ENCODE results near the gene ZYG11B. TPM values are rescaled to one million over a fixed set of nuclear protein-coding genes. Genes with fewer than 3 reads are reported as not detected.

ZYG11B gene
- total and polyA plus RNA-seq, 2 of the 13 experiments (the other 11 are each of a cell fraction or from before 2014, with no cell fraction given) = 6.9 to 17.9 TPM

DNA sequence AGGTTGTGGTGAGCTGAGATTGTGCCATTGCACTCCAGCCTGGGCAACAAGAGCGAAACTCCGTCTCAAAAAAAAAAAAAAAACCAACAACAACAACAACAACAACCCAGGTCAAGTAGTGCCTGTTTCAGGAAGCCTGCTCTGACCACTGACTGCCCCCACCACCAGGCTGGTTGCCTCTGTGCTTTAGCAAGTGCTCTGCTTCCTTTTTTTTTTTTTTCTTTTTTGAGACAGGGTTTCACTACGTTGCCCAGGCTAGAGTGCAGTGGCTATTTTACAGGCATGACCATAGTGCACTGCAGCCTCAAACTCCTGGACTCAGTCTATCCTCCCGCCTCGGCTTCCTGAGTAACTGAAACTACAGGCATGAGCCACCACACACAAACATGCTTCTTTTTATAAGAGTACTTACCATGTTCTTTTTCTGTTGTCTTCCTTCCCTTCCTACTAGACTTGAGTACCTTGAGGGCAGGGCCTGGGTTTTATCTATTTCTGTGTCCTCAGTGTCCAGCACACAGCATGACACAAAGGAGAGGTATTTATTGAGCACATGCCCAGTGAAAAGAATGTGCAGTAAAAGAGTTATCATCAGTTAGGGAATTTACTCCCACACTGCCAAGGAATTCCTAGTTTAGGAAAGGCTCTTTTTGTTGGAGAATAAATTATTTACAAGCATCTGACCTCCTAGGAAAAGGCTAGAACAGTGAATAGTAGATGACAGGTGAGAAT lies 18.2 kb upstream of the ZYG11B start:
- no peak overlapping the region for H3K27ac ChIP-seq (ENCODE audit: extremely low read length, insufficient read depth, low read length)
- intact Hi-C loops (cut with micrococcal nuclease; ENCODE audit: unreplicated experiment) = loop anchor here (10.0 kb wide), 2 partner anchors 117 to 217 kb away; partner anchors contain the start of genes ECHDC2 and SCP2

DNA sequence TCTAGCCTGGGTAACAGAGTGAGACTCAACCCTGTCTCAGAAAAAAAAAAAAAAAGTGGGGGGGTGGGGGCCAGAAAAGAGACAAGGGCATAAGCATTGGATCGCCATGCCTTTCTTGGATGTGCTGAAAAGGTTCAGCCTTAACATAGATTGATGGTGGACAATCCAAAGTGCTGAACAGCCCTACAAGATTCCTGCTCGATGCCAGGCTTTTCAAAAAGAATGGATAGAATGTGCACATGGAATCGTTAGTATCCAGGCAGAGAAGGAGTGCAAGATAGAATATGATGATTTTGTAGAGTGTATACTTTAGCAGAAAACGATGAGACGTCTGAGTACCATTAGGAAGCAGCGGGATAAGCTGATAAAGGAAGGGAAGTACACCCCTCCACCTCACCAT lies 17.2 kb upstream of the ZYG11B start:
- ATAC-seq (no peak), FAIRE-seq (no peak), DNase-seq (ENCODE audit: low spot score) (no peak)
- H3K9ac ChIP-seq (ENCODE audit: insufficient read depth, low read depth, low read length) = no peak overlapping the region
- no peak overlapping the region for H2AFZ ChIP-seq (ENCODE audit: low read length)
- peaks cover 37% of the 10 kb centered on the region for H3K4me1 ChIP-seq (ENCODE audit: insufficient read depth, low read length)
- H3K9me3 ChIP-seq (ENCODE audit: low read length) = no peaks in the 10 kb centered on the region
- no peak overlapping the region for H3K27ac ChIP-seq (ENCODE audit: extremely low read length, insufficient read depth, low read length)
- BruUV-seq (replicated peaks) = no TSS peak
- no peak overlapping the region for H3K4me3 ChIP-seq (replicated peaks in 1 of 3; ENCODE audit: insufficient read depth in 1 of 3, low read depth in 2 of 3, low read length in 3 of 3)
- intact Hi-C loops (cut with micrococcal nuclease; ENCODE audit: unreplicated experiment) = loop anchor here (10.0 kb wide), 2 partner anchors 116 to 216 kb away; partner anchors contain the start of genes ECHDC2 and SCP2
- H3K27me3 ChIP-seq (ENCODE audit: control insufficient read depth in 1 of 2, insufficient read depth in 2 of 2, low read length in 2 of 2) = no peaks in the 10 kb centered on the region; a peak in 1 of 5 replicates
- WGBS (ENCODE audit: low lambda C conversion rate) = 24% methylated on average over 6 of the region's 6 CpGs
- in situ Hi-C loops (cut with HindIII; ENCODE audit: extremely low pct_ligation_motif_present, low pct_unique_long_range_greater_than_20kb) = loop anchor here (10.0 kb wide), 1 partner anchor 476 kb away; no protein-coding TSS in a partner anchor
- ChIA-PET POLR2A (no interaction called here), CTCF (ENCODE audit: low intra/inter-chr PET ratio, low total read pairs) (no interaction called here)
- no peaks in the 10 kb centered on the region for H3K36me3 ChIP-seq (replicated peaks in 1 of 2; ENCODE audit: control insufficient read depth in 1 of 2, insufficient read depth in 2 of 2, low read length in 2 of 2)
- H4K20me1 ChIP-seq (ENCODE audit: insufficient read depth, low read length) = no peaks in the 10 kb centered on the region
- no peak overlapping the region for H3K4me2 ChIP-seq (ENCODE audit: low read depth, low read length)
- H3K79me2 ChIP-seq (ENCODE audit: insufficient read depth, low read length) = no peaks in the 10 kb centered on the region
- TF ChIP-seq ATM (IDR thresholded peaks at IDR 0.05; ENCODE audit: borderline replicate concordance) (no peak), STAT5B (CRISPR knock-in tag; IDR thresholded peaks at IDR 0.05) (no peak), ZNF383 (CRISPR knock-in tag; IDR thresholded peaks at IDR 0.05; ENCODE audit: borderline replicate concordance) (no peak), HES4 (CRISPR knock-in tag; IDR thresholded peaks at IDR 0.05; ENCODE audit: borderline replicate concordance) (no peak), SMYD3 (CRISPR knock-in tag; IDR thresholded peaks at IDR 0.05) (no peak), FOSL2 (CRISPR knock-in tag; IDR thresholded peaks at IDR 0.05) (no peak), ZNF510 (CRISPR knock-in tag; IDR thresholded peaks at IDR 0.05; ENCODE audit: low read depth) (no peak), FOXK1 (CRISPR knock-in tag; IDR thresholded peaks at IDR 0.05; ENCODE audit: borderline replicate concordance, low read depth) (no peak)
- TF ChIP-seq, protein P1, sequence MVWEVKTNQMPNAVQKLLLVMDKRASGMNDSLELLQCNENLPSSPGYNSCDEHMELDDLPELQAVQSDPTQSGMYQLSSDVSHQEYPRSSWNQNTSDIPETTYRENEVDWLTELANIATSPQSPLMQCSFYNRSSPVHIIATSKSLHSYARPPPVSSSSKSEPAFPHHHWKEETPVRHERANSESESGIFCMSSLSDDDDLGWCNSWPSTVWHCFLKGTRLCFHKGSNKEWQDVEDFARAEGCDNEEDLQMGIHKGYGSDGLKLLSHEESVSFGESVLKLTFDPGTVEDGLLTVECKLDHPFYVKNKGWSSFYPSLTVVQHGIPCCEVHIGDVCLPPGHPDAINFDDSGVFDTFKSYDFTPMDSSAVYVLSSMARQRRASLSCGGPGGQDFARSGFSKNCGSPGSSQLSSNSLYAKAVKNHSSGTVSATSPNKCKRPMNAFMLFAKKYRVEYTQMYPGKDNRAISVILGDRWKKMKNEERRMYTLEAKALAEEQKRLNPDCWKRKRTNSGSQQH (CRISPR knock-in tag; IDR thresholded peaks at IDR 0.05; ENCODE audit: low read depth) = no peak

More for the DNA sequence above, 18.2 kb upstream of the ZYG11B start:
- H3K4me1 ChIP-seq (ENCODE audit: insufficient read depth, low read length) = peaks cover 36% of the 10 kb centered on the region
- H3K9me3 ChIP-seq (ENCODE audit: low read length) = no peaks in the 10 kb centered on the region
- no peak overlapping the region for H3K4me3 ChIP-seq (replicated peaks in 1 of 3; ENCODE audit: insufficient read depth in 1 of 3, low read depth in 2 of 3, low read length in 3 of 3)
- H3K4me2 ChIP-seq (ENCODE audit: low read depth, low read length) = no peak overlapping the region
- in situ Hi-C loops (cut with HindIII; ENCODE audit: extremely low pct_ligation_motif_present, low pct_unique_long_range_greater_than_20kb) = loop anchor here (10.0 kb wide), 1 partner anchor 477 kb away; no protein-coding TSS in a partner anchor
- ATAC-seq (peak; percentile 16; the same call in 1 of the 3 replicates), DNase-seq (ENCODE audit: low spot score) (peak; percentile 16), FAIRE-seq (no peak)
- H4K20me1 ChIP-seq (ENCODE audit: insufficient read depth, low read length) = no peaks in the 10 kb centered on the region
- no peak for TF ChIP-seq ZNF710 (CRISPR knock-in tag; IDR thresholded peaks at IDR 0.05; ENCODE audit: borderline replicate concordance)
- ChIA-PET CTCF (ENCODE audit: low intra/inter-chr PET ratio, low total read pairs) (no interaction called here), POLR2A (no interaction called here)
- BruUV-seq (replicated peaks) = no TSS peak
- no peaks in the 10 kb centered on the region; a peak in 1 of 5 replicates for H3K27me3 ChIP-seq (ENCODE audit: control insufficient read depth in 1 of 2, insufficient read depth in 2 of 2, low read length in 2 of 2)
- no peak overlapping the region for H3K9ac ChIP-seq (ENCODE audit: insufficient read depth, low read depth, low read length)
- no peaks in the 10 kb centered on the region for H3K79me2 ChIP-seq (ENCODE audit: insufficient read depth, low read length)
- no peaks in the 10 kb centered on the region for H3K36me3 ChIP-seq (replicated peaks in 1 of 2; ENCODE audit: control insufficient read depth in 1 of 2, insufficient read depth in 2 of 2, low read length in 2 of 2)
- WGBS (ENCODE audit: low lambda C conversion rate) = 67% methylated on average over 5 of the region's 5 CpGs
- no peak overlapping the region for H2AFZ ChIP-seq (ENCODE audit: low read length)

Data from HepG2 (cell line).